ENCODE data around the gene SLC29A1. TPM values are rescaled to one million over a fixed set of nuclear protein-coding genes. Genes with fewer than 3 reads are reported as not detected.

The SLC29A1 gene
- polyA plus RNA-seq, 1 donor: 86.2 TPM

Other genes starting within 250 kb of the SLC29A1 start
- gene MRPL14, start 96.1 kb upstream of the SLC29A1 start, polyA plus RNA-seq (ENCODE audit: insufficient read length): 34.2 TPM
- gene TMEM63B, start 96.0 kb upstream of the SLC29A1 start, polyA plus RNA-seq (ENCODE audit: insufficient read length): 17.7 TPM
- gene CAPN11, start 64.8 kb upstream of the SLC29A1 start, polyA plus RNA-seq (ENCODE audit: insufficient read length): 0.56 TPM
- 21.9 TPM for gene MYMX, start 6.7 kb upstream of the SLC29A1 start, polyA plus RNA-seq (ENCODE audit: insufficient read length)
- gene HSP90AB1, start 23.5 kb downstream of the SLC29A1 start, polyA plus RNA-seq (ENCODE audit: insufficient read length): 991 TPM
- gene SLC35B2, start 33.9 kb downstream of the SLC29A1 start, polyA plus RNA-seq (ENCODE audit: insufficient read length): 28.8 TPM
- gene NFKBIE, start 42.0 kb downstream of the SLC29A1 start, polyA plus RNA-seq (ENCODE audit: insufficient read length): 4.6 TPM
- gene TMEM151B, start 46.9 kb downstream of the SLC29A1 start, polyA plus RNA-seq (ENCODE audit: insufficient read length): 0.25 TPM
- 8.4 TPM for gene AARS2, start 89.8 kb downstream of the SLC29A1 start, polyA plus RNA-seq (ENCODE audit: insufficient read length)
- not detected for gene SPATS1, start 119.1 kb downstream of the SLC29A1 start, polyA plus RNA-seq (ENCODE audit: insufficient read length)
- 24.1 TPM for gene CDC5L, start 164.1 kb downstream of the SLC29A1 start, polyA plus RNA-seq (ENCODE audit: insufficient read length)